Breast epithelium (tissue), 4 donors: ENCODE data around the gene EIF4G3. TPM values are rescaled to one million over a fixed set of nuclear protein-coding genes. Genes with fewer than 3 reads are reported as not detected.

Experiments
- DNase-seq, 2 donors: peaks; one replicate each; pipeline ENCODE4 v3.0.0-alpha.2; 2019; ENCODE audit warnings: low spot score in 2 of 2
- H3K27ac ChIP-seq, 2 donors: fragments of 200-600 bp; sonication (generic) in 1 of 2; one replicate each; pipeline ENCODE4 v1.5.1; 2016 to 2019; ENCODE audit warnings: mild to moderate bottlenecking in 1 of 2
- H3K27me3 ChIP-seq, 2 donors: fragments of 200-600 bp; sonication (generic) in 1 of 2; one replicate each; pipeline versions ENCODE4 v1.5.1 to v1.6.0; 2017 to 2019; ENCODE audit warnings: control low read depth in 1 of 2, mild to moderate bottlenecking in 1 of 2
- H3K36me3 ChIP-seq: fragments of 200-600 bp; one replicate; pipeline ENCODE4 v1.5.1; 2019
- H3K4me1 ChIP-seq, 2 donors: fragments of 200-600 bp; sonication (generic); one replicate each; pipeline ENCODE4 v1.5.1; 2016 to 2019; ENCODE audit warnings: control low read depth in 1 of 2
- H3K4me3 ChIP-seq, 3 donors: fragments of 200-600 bp; sonication (generic); 1 replicate in 2 of 3; 2 replicates in 1 of 3; pipeline ENCODE4 v1.5.1; 2016 to 2019; ENCODE audit warnings: mild to moderate bottlenecking in 3 of 3, moderate library complexity in 2 of 3
- H3K9me3 ChIP-seq, 2 donors: fragments of 200-600 bp; sonication (generic) in 1 of 2; one replicate each; pipeline ENCODE4 v1.5.1; 2016 to 2019; ENCODE audit warnings: control low read depth in 1 of 2
- CTCF ChIP-seq, 3 donors: fragments of 450-650 bp; IDR thresholded peaks; one replicate each; pipeline ENCODE4 v1.5.1; 2016 to 2017; ENCODE audit warnings: antibody characterized with exemption in 3 of 3, mild to moderate bottlenecking in 3 of 3, moderate library complexity in 3 of 3
- POLR2A ChIP-seq: fragments of 450-650 bp; IDR thresholded peaks from one replicate; pipeline ENCODE4 v1.6.1; 2016; ENCODE audit warnings: antibody characterized with exemption, mild to moderate bottlenecking, moderate library complexity
- POLR2AphosphoS5 ChIP-seq, 3 donors: sonication (generic); formaldehyde crosslinking; IDR thresholded peaks; one replicate each; pipeline ENCODE4 v1.6.1; 2017; ENCODE audit warnings: antibody characterized with exemption in 3 of 3
- intact Hi-C: fragments of 100-400 bp; cut with DNase I; formaldehyde crosslinking; loops from one replicate; pipeline ENCODE4 v1.15.1; 2023; ENCODE audit warnings: low total_unique reads
- total RNA-seq, 3 donors: library from RNA; depleted of rRNA; stranded (reverse); fragments of >200 nt; gene quantifications; one replicate each; pipeline ENCODE4 v1.1.0, GENCODE V29; 2016

Gene EIF4G3
- total RNA-seq, 3 donors from 2014 or later = 37.8 to 52.4 (median 50.8) TPM

GRCh38 chr1:21046132-21046531 is 130.6 kb downstream of the EIF4G3 start:
- no peak for DNase-seq
- H3K27me3 ChIP-seq = no peaks in the 10 kb centered on the region
- no peak overlapping the region for H3K4me3 ChIP-seq
- H3K4me1 ChIP-seq = no peaks in the 10 kb centered on the region
- H3K36me3 ChIP-seq = no peaks in the 10 kb centered on the region
- TF ChIP-seq CTCF (IDR thresholded peaks at IDR 0.05) = no peak
- no peak for TF ChIP-seq POLR2AphosphoS5 (IDR thresholded peaks at IDR 0.05)
- TF ChIP-seq POLR2A = no peak
- no peaks in the 10 kb centered on the region for H3K9me3 ChIP-seq
- intact Hi-C loops = no loop called here
- H3K27ac ChIP-seq = no peak overlapping the region

- H3K36me3 ChIP-seq = no peaks in the 10 kb centered on the region
- no peaks in the 10 kb centered on the region for H3K27me3 ChIP-seq
- TF ChIP-seq CTCF (IDR thresholded peaks at IDR 0.05) (no peak), POLR2AphosphoS5 (IDR thresholded peaks at IDR 0.05) (no peak), POLR2A (no peak)
- H3K9me3 ChIP-seq = no peaks in the 10 kb centered on the region
- H3K4me3 ChIP-seq = no peak overlapping the region
- DNase-seq = no peak
- no peak overlapping the region for H3K27ac ChIP-seq
- H3K4me1 ChIP-seq = no peaks in the 10 kb centered on the region
- intact Hi-C loops = no loop called here
These were observed 131.3 kb downstream of the EIF4G3 start for GRCh38 chr1:21045351-21045750.

- Histone ChIP-seq H3K27ac (no peak overlapping the region), H3K4me3 (no peak overlapping the region), H3K9me3 (no peaks in the 10 kb centered on the region), H3K27me3 (no peaks in the 10 kb centered on the region), H3K36me3 (no peaks in the 10 kb centered on the region), H3K4me1 (no peaks in the 10 kb centered on the region)
- no peak for DNase-seq
- intact Hi-C loops = no loop called here
- TF ChIP-seq CTCF (IDR thresholded peaks at IDR 0.05) (no peak), POLR2A (no peak), POLR2AphosphoS5 (IDR thresholded peaks at IDR 0.05) (no peak)
These were observed 133.6 kb downstream of the EIF4G3 start for GRCh38 chr1:21042929-21043605.

- no peak for TF ChIP-seq POLR2AphosphoS5 (IDR thresholded peaks at IDR 0.05)
- TF ChIP-seq CTCF (IDR thresholded peaks at IDR 0.05) = no peak
- TF ChIP-seq POLR2A = no peak
- no peak overlapping the region for H3K4me3 ChIP-seq
- no peaks in the 10 kb centered on the region for H3K36me3 ChIP-seq
- no peaks in the 10 kb centered on the region for H3K9me3 ChIP-seq
- H3K27me3 ChIP-seq = no peaks in the 10 kb centered on the region
- H3K4me1 ChIP-seq = no peaks in the 10 kb centered on the region
- DNase-seq = no peak
- intact Hi-C loops = no loop called here
- no peak overlapping the region for H3K27ac ChIP-seq
These were observed 135.2 kb downstream of the EIF4G3 start for GRCh38 chr1:21041541-21041940.

GRCh38 chr1:21037091-21037490 is 139.6 kb downstream of the EIF4G3 start:
- H3K4me1 ChIP-seq = no peaks in the 10 kb centered on the region
- intact Hi-C loops = no loop called here
- no peaks in the 10 kb centered on the region for H3K36me3 ChIP-seq
- DNase-seq = no peak
- H3K9me3 ChIP-seq = no peaks in the 10 kb centered on the region
- no peaks in the 10 kb centered on the region for H3K27me3 ChIP-seq
- TF ChIP-seq POLR2A (no peak), POLR2AphosphoS5 (IDR thresholded peaks at IDR 0.05) (no peak), CTCF (IDR thresholded peaks at IDR 0.05) (no peak)
- no peak overlapping the region for H3K4me3 ChIP-seq
- no peak overlapping the region for H3K27ac ChIP-seq
